Measurements from ENCODE around the gene YWHAE.

The YWHAE gene

GRCh38 chr17:1347589-1348323 is 52.3 kb downstream of the YWHAE start:
- peak; percentile 49 for DNase-seq (ENCODE audit: low read depth)
- TF ChIP-seq, protein P1, sequence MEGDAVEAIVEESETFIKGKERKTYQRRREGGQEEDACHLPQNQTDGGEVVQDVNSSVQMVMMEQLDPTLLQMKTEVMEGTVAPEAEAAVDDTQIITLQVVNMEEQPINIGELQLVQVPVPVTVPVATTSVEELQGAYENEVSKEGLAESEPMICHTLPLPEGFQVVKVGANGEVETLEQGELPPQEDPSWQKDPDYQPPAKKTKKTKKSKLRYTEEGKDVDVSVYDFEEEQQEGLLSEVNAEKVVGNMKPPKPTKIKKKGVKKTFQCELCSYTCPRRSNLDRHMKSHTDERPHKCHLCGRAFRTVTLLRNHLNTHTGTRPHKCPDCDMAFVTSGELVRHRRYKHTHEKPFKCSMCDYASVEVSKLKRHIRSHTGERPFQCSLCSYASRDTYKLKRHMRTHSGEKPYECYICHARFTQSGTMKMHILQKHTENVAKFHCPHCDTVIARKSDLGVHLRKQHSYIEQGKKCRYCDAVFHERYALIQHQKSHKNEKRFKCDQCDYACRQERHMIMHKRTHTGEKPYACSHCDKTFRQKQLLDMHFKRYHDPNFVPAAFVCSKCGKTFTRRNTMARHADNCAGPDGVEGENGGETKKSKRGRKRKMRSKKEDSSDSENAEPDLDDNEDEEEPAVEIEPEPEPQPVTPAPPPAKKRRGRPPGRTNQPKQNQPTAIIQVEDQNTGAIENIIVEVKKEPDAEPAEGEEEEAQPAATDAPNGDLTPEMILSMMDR (conservative IDR thresholded peaks at IDR 0.05; ENCODE audit: low read length) = no peak
- peak overlapping the region; percentile 39 for H3K4me3 ChIP-seq (ENCODE audit: low read length)

GRCh38 chr17:1344521-1344920 is 55.5 kb downstream of the YWHAE start:
- TF ChIP-seq, protein P1 (conservative IDR thresholded peaks at IDR 0.05; ENCODE audit: low read length) = no peak
- no peak overlapping the region for H3K4me3 ChIP-seq (ENCODE audit: low read length)
- DNase-seq (ENCODE audit: low read depth) = no peak

- TF ChIP-seq, protein P1 (conservative IDR thresholded peaks at IDR 0.05; ENCODE audit: low read length) = no peak
These were observed 56.5 kb downstream of the YWHAE start for GRCh38 chr17:1343554-1343953.

DNA sequence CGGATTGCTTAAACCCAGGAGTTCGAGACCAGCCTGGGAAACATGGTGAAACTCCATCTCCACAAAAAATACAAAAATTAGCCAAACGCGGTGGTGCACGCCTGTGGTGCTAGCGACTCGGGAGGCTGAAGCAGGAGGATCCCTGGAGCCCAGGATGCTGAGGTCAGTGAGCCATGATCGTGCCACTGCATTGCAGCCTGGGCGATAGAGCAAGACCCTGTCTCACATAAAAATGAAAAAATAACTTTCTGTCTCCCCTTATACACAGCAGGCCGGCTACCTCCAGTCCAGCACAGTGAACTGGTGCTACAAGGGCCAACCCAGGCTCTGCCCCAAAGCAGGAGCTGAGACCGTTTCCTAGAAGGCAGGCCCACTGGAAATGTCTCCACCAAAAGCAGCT is 59.7 kb downstream of the YWHAE start:
- no peak for DNase-seq (ENCODE audit: low read depth)
- TF ChIP-seq, protein P1 (conservative IDR thresholded peaks at IDR 0.05; ENCODE audit: low read length) = no peak
- H3K4me3 ChIP-seq (ENCODE audit: low read length) = no peak overlapping the region

More at GRCh38 chr17:1343554-1343953, 56.5 kb downstream of the YWHAE start:
- H3K4me3 ChIP-seq (ENCODE audit: low read length) = no peak overlapping the region
- no peak for DNase-seq (ENCODE audit: low read depth)

- DNase-seq (ENCODE audit: low read depth) = no peak
- H3K4me3 ChIP-seq (ENCODE audit: low read length) = no peak overlapping the region
- TF ChIP-seq, protein P1 (conservative IDR thresholded peaks at IDR 0.05; ENCODE audit: low read length) = no peak
These were observed 68.3 kb downstream of the YWHAE start for GRCh38 chr17:1331708-1332107.

DNA sequence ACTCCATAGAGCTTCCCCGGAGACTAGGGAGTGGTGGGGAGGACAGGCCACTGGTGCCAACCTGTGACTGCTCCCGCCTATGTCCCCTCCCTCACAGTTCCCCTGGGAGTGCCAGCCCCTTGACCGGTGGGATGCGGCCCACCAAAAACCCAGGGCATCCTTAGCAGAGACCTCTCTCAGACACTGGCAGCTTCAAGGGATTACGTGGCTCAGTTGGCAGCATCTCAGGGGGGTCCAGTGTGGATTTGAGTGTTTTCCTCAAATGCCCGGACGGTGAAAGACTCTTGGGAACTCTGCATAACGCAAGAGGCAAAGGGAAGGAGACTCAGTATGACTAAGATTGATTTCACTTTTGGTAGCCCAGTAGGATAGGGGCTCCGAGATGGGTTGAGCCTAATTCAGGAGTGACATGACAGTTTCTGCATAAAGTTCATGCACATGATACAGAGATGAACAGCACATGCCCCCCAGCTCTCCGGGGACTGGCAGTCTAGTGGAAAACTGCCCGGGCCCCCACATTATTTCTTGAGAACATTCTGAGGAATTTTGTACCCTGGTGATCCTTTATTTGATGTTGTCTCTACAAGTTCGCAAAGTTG is 70.2 kb downstream of the YWHAE start:
- H3K4me3 ChIP-seq (ENCODE audit: low read length) = no peak overlapping the region
- DNase-seq (ENCODE audit: low read depth) = no peak
- TF ChIP-seq, protein P1 (conservative IDR thresholded peaks at IDR 0.05; ENCODE audit: low read length) = no peak

DNA sequence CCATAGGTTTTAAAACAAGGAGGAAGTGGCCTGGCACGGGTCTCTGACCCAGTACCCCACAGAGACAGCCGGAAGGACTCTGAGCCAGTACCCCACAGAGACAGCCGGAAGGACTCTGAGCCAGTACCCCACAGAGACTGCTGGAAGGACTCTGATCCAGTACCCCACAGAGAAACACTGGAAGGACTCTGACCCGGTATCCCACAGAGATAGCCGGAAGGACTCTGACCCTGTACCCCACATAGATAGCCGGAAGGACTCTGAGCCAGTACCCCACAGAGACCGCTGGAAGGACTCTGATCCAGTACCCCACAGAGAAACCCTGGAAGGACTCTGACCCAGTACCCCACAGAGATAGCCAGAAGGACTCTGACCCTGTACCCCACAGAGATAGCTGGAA is 71.6 kb downstream of the YWHAE start:
- H3K4me3 ChIP-seq (ENCODE audit: low read length) = no peak overlapping the region

More for the DNA sequence above, 71.6 kb downstream of the YWHAE start:
- TF ChIP-seq, protein P1 (conservative IDR thresholded peaks at IDR 0.05; ENCODE audit: low read length) = no peak
- no peak for DNase-seq (ENCODE audit: low read depth)

Data from AG10803 (cell line).